GM21423 (cell line): ENCODE results near the gene PDCD4.

Experiments
- ATAC-seq: cut with Tn5 transposase; IDR thresholded peaks from one replicate; pipeline ENCODE4 v1.9.1; 2021; ENCODE audit warnings: mild to moderate bottlenecking, moderate library complexity; ENCODE audit not compliant: unreplicated experiment

The PDCD4 gene

GRCh38 chr10:110860576-110861241 is 11.0 kb upstream of the PDCD4 start:
- ATAC-seq = peak; percentile 59

GRCh38 chr10:110861476-110861875 is 10.3 kb upstream of the PDCD4 start:
- ATAC-seq = no peak

- no peak for ATAC-seq
Measured at GRCh38 chr10:110861930-110862649, 9.6 kb upstream of the PDCD4 start.

GRCh38 chr10:110862961-110863360 is 8.8 kb upstream of the PDCD4 start:
- no peak for ATAC-seq

- no peak for ATAC-seq
Measured at GRCh38 chr10:110863361-110863760, 8.4 kb upstream of the PDCD4 start.

- ATAC-seq = no peak
Measured at GRCh38 chr10:110863956-110864355, 7.8 kb upstream of the PDCD4 start.

- ATAC-seq = peak; percentile 54
Measured at GRCh38 chr10:110864662-110865140, 7.0 kb upstream of the PDCD4 start.

GRCh38 chr10:110865186-110865808 is 6.4 kb upstream of the PDCD4 start:
- no peak for ATAC-seq

GRCh38 chr10:110865809-110866482 is 5.8 kb upstream of the PDCD4 start:
- peak; percentile 22 for ATAC-seq

- ATAC-seq = peak; percentile 34
Measured at GRCh38 chr10:110867011-110867806, 4.5 kb upstream of the PDCD4 start.

GRCh38 chr10:110867807-110868465 is 3.8 kb upstream of the PDCD4 start:
- no peak for ATAC-seq

- ATAC-seq = no peak
Measured at GRCh38 chr10:110868981-110869380, 2.7 kb upstream of the PDCD4 start.

- ATAC-seq = no peak
Measured at GRCh38 chr10:110870823-110871297, 868 bp upstream of the PDCD4 start.

GRCh38 chr10:110872145-110872983 is 636 bp downstream of the PDCD4 start:
- peak; percentile 37 for ATAC-seq

- ATAC-seq = no peak
Measured at GRCh38 chr10:110872984-110873923, 1.5 kb downstream of the PDCD4 start.

- no peak for ATAC-seq
Measured at GRCh38 chr10:110873951-110874350, 2.2 kb downstream of the PDCD4 start.

- no peak for ATAC-seq
Measured at GRCh38 chr10:110876000-110876399, 4.3 kb downstream of the PDCD4 start.

- ATAC-seq = no peak
Measured at GRCh38 chr10:110876788-110877187, 5.1 kb downstream of the PDCD4 start.
